ENCODE results near the gene SOX6.

Gene SOX6

DNA sequence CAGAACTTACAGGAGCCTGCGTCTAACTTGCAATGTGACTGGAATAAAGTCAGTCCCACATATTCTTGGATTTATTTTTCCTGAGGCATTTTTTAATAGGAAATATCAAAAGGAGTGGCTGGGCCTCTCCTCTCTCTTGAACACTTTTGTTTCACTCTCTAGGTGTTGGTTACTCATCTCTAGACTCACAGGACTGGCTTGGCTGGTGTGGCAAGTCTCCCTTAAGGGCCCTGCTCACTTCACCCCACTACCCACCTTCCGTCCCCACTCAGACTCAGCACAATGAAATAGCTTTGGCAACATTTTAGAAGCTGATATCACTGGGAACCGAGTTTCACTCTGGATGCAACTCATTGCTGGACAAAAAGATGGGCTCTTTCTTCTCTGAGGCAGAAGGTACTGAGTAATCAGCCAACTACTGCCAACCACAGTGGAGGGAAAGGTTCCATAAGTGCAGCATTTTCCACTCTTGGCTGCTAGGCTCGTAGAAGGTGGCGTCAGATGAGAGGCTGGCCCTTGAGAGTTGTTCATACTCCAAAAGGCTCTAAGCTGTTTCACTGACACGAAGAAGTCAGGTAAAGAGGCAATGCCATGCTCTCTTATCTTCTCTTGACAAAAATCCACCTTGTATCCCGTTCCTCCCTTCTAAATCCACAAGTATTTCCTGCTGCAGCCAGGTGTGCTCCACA is 390.6 kb downstream of the SOX6 start:
- DNase-seq (ENCODE audit: low read depth in 2 of 2), result no peak

DNA sequence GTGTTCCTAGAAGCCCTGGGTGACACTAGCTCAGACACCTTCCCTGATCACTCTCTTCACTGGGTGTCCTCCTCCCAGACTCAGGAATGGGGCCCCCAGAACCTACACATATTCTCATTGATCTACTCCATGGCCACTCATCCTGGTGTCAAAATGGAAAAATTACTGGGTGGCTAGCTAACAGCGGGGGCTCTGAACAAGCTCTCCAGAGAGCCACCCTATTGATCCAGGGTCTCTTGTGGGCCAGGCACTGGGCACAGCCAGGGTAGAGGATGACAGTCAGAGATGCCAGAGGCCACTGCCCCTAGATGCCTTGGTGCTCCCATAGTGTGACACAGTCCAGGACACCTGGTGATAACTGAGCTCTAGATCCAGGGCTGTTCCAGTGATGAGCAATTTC is 393.1 kb downstream of the SOX6 start:
- DNase-seq (ENCODE audit: low read depth in 2 of 2), result no peak

DNA sequence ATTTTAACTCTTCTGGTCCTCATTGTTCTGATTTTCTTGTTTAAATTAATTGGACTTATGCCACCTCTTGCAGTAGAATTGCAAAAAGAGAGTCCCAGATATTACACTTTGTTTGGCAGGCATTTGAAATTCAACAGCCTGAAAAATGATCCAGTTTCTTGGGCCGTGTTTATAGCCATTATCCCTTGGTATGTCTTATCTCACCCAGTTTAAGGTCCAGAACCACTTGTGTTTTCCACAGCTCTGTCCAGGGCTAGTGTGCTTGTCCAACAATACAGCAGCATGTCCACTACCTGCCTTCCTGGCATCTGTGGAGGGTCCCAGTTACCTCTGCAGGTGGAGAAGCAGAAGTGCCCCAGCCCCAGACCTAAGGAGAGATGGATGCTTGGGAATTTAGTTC is 397.4 kb downstream of the SOX6 start:
- DNase-seq (ENCODE audit: low read depth in 2 of 2), result no peak

DNA sequence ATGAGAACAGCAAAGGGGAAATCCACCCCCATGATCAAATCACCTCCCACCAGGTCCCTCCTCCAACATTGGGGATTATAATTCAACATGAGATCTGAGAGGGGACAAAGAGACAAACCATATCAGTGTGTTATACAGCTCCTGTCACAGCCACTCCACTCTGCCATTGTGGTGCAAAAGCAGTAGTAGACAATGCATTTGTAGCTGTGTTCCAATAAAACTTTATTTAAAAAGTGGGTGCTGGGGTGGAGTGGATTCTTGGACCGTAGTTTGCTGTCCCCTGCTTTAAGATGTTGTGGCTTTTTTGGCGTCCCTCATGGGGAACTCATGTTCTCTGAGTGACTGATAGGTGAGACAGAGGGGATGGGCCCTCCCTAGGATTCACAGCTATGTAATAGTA is 399.1 kb downstream of the SOX6 start:
- no peak for DNase-seq (ENCODE audit: low read depth in 2 of 2)

DNA sequence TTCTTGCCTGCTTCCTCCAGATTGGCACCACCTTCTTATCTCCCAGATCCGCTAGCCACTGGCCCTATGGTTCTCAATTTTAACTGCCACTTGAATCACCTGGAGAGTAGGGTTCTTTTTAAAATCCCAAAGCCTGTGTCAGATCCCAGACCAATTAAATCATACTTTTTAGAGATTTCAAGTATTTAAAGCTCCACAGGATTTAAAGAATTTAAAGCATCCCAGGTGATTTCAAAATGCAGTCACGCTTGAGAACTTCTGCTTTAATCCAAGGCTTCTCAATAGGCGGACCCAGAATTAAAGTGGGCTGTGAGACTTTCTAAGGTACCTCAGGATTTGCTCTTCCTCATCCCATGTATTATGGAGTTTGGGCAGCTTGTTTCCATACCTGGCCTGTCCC is 400.0 kb downstream of the SOX6 start:
- DNase-seq (ENCODE audit: low read depth in 2 of 2), result no peak

DNA sequence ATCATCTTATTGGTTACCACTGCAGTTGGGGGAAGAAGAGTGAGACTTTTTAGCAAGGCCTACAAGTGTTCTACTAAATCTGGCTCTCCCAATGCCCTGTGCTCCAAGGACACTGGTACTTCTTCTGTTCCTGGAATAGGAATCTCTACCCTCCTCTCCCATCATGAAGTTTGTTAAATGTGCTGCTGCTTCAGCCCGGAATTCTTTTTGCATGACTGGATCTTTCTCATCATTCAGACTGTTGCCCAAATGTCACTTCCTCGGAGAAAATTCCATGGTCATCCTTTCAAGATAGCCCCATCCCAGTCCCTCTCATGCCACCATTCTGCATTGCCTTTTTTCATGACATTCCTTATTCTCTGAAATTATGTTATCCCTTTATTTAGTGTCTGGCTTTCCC is 400.8 kb downstream of the SOX6 start:
- DNase-seq (ENCODE audit: low read depth in 2 of 2), result no peak

DNA sequence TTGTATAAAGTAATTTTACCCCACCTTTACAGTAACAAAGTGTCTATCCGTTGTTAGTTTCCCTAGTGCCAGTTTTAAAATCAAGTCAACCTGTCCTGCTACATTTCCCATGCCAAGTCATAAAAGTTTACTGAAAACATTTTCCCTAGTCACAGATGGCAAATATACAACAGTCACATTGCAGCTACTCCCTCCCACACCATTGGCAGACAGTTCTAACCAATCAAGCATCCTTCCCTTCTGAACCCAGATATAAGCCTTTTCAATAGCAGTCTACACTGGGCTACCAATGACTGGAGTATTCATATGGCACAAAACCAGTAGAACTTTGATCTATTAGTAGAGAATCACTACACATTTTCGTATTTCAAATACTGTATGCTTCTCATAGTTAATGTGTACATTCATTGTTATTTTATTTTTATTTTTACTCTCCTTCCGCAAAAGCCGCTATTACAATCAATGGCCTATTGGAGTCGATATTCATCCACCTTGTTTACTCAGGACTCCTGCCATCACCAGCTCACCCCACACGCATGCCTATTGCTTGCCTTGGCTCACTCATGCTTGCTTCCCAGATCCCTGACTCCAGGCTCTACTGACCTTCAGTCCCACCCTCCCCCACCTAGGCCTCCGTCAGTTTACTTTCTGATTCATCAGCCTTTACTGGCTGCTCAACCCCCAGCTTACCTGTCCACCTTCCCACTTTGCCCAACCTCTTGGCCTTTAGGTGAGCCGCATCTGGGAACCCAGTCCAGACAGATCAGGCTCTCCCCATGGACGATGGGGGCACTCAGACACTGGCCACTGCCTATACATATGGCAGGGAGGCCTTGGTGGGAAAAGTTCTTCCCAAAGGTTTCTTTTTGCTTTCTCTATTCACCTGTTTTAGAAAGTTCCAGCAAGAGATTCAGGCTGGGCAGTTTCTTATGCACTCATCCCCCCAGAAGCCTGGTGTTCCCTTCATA is 408.4 kb downstream of the SOX6 start:
- DNase-seq (ENCODE audit: low read depth in 2 of 2), result no peak

DNA sequence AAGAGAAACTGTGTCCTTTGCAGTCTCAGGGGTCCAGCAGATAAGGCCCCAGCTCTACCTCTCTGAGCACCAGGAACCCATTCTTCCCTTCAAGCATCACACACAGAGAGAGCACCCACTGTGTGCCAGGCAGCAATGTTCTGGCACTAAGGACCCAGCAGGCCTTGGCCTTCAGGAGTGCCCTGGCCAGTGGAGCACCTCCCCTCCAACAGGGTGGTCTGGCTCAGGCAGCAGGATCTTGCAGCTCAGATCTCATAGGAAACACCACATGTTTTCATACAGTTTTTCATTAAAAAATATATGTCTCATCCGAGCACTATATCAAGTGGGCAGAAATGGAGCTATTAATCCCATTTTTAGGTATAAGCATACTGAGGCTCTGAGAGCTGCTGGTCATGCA is 410.6 kb downstream of the SOX6 start:
- DNase-seq (ENCODE audit: low read depth in 2 of 2), result no peak

DNA sequence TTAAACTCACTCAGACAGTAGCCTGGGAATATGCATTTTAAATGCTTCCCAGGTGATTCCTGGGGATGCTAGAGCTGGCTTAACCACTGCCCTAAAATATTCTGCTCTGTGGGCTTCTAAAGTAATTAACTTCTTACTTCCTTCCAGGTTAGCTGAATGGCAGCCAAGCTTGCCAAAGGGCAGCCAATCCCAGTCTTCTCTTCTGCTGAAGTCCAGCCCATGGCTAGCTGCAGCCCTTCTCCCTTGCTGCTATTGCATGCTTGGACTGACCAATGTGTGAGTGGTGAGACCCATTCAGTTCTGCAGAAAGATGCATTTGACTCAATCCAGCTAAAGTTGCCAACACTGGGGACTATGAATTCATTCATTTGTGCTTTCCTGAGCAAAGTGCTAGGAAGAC is 411.9 kb downstream of the SOX6 start:
- no peak for DNase-seq (ENCODE audit: low read depth in 2 of 2)

DNA sequence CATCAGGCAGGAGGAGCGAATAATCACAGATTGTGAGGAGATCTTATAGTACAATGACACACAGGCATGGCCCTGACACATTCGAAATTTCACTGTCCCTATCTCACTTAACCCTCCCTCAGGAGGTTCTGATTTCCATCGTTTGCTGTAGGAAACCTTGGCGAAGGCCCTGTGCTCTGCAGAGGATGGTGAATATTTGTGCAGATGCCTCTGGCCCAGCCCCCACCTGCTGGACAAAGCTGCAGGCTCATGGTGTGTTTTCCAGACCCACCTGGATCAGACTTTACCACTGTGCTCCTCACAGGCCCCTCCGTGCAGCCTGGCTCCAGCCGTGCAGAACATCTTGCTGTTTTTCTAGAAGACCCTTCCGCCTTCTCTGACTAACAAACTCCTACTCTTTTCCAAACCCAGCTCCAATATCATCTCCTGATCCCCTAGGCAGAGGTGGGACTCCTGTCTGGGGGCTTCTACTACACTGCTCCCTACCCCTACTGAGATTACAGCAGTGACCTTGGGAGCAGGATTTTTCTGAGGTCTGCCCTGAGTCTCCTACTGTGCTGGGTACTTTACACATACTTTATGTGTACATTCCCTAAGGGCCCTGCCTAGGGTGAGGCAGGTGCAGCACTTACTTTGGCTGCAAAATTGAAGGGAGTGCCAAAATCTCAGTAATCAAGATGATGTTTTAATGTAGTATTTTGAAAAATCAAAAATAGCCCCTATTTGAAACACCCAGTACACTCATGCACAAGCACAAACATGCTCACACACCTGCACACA is 412.7 kb downstream of the SOX6 start:
- no peak for DNase-seq (ENCODE audit: low read depth in 2 of 2)

DNA sequence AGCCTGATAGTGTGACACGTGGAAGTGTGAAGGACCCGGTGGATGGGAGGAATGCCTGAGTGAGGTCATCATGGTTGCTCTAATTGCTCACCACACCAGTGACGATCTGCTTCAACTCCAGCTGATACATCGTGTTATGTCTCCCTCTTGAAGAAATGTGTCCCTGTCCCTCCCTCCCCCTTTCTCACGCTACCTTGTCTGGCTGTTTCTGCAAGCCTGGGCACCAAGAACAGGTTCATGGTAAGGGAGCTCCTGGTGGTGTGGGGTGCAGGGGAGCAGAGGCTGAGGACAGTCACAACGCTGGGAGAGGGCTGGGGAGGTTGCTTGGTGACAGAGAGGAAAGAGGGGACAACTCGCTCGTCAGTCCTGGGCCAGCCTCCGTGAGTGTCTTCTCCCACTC is 413.4 kb downstream of the SOX6 start:
- DNase-seq (ENCODE audit: low read depth in 2 of 2), result no peak

DNA sequence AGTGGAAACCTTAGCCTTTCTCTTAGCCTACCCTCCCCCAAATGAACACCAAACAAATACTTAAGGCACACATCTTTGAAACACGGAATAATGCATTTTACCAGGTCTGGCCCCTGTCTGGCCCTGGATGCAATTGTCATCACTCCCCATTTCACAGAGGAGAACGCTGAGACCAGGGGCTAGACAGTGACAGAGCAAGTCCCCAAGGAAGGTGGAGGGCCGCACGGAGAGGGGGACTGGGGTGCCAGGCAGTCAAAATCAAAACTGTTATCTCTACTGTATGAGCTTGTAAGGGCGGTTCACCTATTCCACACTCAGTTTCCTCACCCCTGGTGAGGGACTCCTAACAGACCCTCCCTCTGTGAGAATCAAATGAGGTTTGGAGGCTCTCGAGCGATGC is 414.2 kb downstream of the SOX6 start:
- no peak for DNase-seq (ENCODE audit: low read depth in 2 of 2)

DNA sequence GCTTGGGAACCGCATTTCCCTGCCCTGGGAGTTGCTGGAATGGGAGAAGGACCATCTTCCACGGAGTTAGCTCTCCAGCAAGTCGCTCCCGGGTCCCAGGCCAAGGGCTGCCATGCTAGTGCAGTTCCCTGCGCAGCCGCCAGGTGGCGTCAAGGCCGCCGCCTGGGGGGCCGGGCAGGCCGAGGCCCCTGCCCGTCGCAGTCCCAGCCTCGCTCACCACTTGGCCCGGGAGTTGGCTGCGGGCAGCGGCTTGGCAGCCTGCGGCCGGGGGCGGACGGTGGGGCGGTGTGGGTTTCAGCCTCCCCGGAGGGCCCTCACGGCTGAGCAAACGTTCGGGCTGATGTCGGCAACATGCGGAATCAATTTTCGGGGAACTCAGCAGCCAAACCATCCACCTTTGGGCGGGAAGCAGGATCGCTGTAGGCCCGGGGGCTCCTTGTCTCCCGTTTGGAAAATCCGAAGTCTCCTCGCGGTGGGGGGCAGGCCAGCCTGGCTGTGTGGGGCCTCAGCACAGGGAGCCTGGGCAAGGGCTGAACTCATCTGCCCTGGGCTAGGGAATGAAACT is 415.1 kb downstream of the SOX6 start:
- DNase-seq (ENCODE audit: low read depth in 2 of 2), result no peak

DNA sequence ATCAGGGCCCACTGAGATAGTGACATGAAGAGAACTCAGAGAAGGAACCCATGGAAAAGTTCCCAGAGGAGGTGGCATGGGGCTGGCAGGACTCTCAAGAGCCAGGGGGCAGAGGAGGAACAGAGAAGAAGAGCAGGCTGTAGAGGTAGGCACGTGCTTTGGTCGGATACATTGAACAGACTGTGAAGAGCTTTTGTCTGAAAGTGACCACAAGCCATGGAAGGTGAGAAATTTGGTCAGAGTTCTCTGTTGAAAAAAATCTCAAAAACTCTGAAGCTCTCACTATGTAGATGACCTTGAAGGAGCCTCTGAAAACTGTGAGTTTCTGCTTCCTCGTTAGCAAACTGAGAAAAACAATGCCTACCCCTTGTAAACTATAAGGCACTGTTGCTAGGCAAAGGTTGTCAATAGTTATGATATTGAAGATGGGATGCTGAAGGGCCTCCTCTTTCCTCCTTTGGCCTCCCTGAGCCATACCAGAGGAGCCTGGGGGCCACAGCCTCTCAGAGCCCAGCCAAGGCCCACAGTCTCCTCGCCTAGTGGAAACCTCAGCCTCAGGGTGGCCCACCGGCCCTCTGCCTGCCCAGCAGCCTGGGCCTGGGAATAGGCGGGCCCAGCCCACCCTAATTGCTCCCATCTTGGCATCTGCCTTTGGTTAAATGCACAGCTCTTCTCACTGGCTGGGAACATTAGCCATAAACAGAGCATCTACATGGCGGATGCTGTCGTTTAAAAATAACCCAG is 415.7 kb downstream of the SOX6 start:
- DNase-seq (ENCODE audit: low read depth in 2 of 2), result no peak

DNA sequence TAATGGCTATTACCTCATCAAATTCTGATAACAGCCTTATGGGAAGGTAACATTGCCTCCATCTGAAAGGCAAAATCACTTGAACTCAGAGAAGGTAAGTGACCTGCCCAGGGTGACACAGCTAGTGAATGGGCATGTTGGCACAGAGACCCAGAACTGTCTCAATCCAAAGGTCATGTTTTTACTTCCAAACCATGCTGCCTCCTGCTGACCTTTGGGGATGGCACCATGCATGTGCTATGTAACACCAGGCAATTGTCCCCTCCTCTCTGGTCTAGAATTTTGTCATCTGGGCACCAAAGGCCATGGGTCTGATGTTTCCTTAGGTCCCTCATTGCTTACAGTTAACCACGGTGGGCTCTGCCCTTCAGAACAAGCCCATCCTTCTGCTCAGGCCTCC is 417.4 kb downstream of the SOX6 start:
- DNase-seq (ENCODE audit: low read depth in 2 of 2), result no peak

DNA sequence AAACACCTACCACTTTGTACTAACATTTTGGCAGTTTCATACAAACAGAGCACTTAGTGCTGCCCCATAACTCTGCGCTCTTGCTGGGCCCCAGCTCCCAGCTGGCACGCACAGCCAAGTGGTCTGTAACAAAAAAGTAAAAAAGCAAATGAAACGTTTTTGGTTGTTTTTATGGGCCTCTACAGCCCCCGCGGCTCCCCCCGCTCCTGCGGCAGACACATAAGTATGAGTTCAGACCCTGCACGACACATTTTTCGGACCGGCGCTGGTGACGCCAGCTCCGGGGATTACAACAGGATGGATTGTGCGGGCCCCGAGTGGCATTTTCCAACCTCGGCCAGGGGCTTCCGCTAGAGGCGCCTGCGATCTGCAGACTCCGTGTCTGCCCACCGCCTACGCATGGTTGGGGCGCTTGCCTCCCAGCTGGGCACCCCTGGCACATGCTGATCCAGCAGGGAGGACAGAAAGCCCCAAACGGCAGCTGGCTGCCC is 418.2 kb downstream of the SOX6 start:
- DNase-seq (ENCODE audit: low read depth in 2 of 2), result no peak

DNA sequence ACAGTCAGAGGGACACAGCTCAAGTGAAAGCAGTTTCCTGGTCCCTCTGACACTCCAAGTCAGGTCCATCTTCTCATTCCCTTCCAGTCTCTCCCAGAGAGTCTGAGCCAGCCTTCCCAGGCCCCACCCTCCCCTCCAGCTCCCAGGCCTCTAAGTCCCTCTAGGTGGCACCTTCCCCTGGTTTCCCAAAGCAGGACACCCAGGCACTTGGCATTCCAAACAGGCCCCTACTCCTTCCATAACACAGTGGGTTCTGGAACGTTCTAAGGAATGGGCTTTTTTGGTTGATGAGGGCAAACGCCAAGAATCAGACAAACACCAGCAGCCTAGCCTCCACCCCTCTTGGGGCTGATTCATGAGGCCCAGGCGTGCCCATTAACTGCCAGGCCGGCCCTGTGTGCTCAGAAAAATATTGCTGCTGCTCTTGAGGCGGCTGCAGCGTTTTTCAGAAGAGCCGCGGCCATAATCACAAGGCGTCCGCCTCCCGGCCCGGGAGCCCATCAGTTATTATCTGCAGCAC is 418.7 kb downstream of the SOX6 start:
- no peak for DNase-seq (ENCODE audit: low read depth in 2 of 2)

DNA sequence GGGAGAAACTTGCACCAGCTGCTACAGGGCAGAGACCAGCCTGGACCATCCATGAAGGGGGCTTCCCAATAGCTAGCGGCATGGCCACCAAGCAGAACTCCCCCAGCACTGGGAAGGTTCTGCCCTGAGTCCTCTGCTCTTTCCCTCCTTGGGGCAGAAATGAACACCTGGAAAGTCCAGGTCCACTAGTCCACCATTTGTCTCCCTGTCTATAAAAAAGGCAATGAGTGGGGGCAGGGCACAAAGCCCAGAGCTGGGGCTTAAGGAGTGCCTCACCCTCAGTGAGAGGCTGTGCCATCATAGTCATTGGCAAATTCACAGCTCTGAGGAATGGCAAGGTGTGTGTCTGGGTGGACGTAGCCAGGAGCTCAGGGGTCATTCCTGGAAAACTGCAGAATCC is 420.3 kb downstream of the SOX6 start:
- DNase-seq (ENCODE audit: low read depth in 2 of 2), result no peak

DNA sequence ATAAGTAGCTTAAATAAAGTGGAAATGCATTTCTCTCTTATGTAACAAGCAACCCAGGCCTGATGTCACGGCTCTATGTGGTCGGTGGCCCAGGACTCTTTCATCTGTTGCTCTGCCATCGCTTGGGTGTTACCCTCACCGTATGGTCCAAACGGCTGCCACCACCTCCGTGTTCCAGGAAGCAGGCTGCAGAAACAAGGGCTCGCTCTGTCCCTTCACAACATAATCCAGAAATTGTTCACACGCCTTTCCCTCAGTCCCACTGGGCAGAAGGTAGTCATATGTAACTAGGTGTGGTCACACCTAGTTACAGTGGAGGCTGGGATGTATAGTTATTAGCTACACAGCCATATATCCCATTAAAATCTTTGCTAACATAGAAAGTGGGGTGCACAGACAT is 421.0 kb downstream of the SOX6 start:
- no peak for DNase-seq (ENCODE audit: low read depth in 2 of 2)

DNA sequence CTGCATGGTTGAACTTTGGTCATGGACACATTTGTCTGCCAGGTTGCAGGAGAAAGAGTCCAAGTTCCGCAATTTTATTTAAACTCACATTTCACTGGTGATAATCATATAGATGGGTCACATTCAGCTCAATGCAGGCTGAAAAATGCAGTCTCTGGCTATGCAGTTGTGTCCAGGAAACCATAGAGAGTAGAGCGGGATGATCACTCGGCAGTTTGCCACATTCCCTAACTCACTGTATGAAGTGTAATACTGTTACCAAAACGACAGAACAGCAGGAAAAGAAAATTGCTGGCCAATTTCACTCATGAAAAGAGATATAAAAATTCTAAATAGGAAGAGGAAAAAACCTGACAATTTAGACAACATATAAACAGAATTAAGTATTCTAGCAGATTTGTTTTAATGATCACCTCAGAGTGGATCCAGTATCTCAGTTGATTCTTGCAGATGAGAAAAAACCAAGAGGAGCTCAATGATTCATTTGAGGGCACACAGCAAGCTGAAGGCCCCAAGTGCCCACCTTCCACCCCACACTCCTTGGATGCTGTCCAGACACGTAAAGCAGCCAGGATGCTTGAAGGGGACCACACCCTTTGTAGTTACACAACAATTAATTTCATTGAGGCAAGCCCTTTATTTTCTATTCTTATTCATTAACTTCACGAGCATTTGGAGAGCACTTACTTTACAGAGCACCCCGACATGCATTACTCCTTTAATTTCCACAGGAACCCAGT is 422.3 kb downstream of the SOX6 start:
- DNase-seq (ENCODE audit: low read depth in 2 of 2), result no peak
